ENCODE data around the gene PGM3.
"Not testable (repeated sequence)": the region's sequence is repeated elsewhere in the genome, so short reads cannot be mapped to it uniquely, and the experiment has no call there.

Gene PGM3

GRCh38 chr6:83192871-83193746, at the start of gene PGM3, which contains the start of gene RWDD2A:
Gene PGM3, minus strand, starts transcription at chr6:83193265. Its CDS starts 2,253 bp downstream, at chr6:83191012.
Gene RWDD2A, plus strand, starts transcription at chr6:83193357. Its CDS starts 1,095 bp downstream, at chr6:83194452.
- peak; percentile 98 for ATAC-seq
- peak; percentile 90 for DNase-seq

GRCh38 chr6:83231146-83231545, 38.1 kb upstream of the PGM3 start:
- no peak for DNase-seq
- ATAC-seq, result no peak

- no peak for ATAC-seq
- DNase-seq, result no peak
These were observed 33.5 kb upstream of the PGM3 start for GRCh38 chr6:83226517-83226916.

GRCh38 chr6:83221889-83222479, 28.9 kb upstream of the PGM3 start:
- DNase-seq (no peak), ATAC-seq (no peak)

GRCh38 chr6:83221276-83221675, 28.2 kb upstream of the PGM3 start:
- ATAC-seq, result no peak
- no peak for DNase-seq

GRCh38 chr6:83220121-83220520, 27.1 kb upstream of the PGM3 start:
- no peak for ATAC-seq
- DNase-seq, result no peak

- ATAC-seq (no peak), DNase-seq (no peak)
These were observed 25.6 kb upstream of the PGM3 start for GRCh38 chr6:83218646-83219045.

- DNase-seq (no peak), ATAC-seq (no peak)
These were observed 23.7 kb upstream of the PGM3 start for GRCh38 chr6:83216806-83217205.

- DNase-seq, result peak; percentile 47
- ATAC-seq, result peak; percentile 94
These were observed 22.3 kb upstream of the PGM3 start for GRCh38 chr6:83215131-83216047.

- ATAC-seq (no peak), DNase-seq (no peak)
These were observed 9.0 kb upstream of the PGM3 start for GRCh38 chr6:83202031-83202430.

GRCh38 chr6:83199863-83200225, 6.8 kb upstream of the PGM3 start:
- ATAC-seq (peak; percentile 6), DNase-seq (no peak)

GRCh38 chr6:83199173-83199862, 6.3 kb upstream of the PGM3 start:
- no peak for DNase-seq

GRCh38 chr6:83198486-83199172, 5.6 kb upstream of the PGM3 start:
- ATAC-seq (no peak), DNase-seq (no peak)

More at GRCh38 chr6:83199173-83199862, 6.3 kb upstream of the PGM3 start:
- peak; percentile 68 for ATAC-seq

GRCh38 chr6:83193747-83194566, 892 bp upstream of the PGM3 start:
- ATAC-seq (no peak), DNase-seq (peak; percentile 30)

GRCh38 chr6:83192456-83192855, 609 bp downstream of the PGM3 start:
- no peak for DNase-seq
- no peak for ATAC-seq

- not testable (repeated sequence) for ATAC-seq, DNase-seq
These were observed 1.1 kb downstream of the PGM3 start for GRCh38 chr6:83191974-83192373.

- DNase-seq (no peak), ATAC-seq (no peak)
These were observed 2.4 kb downstream of the PGM3 start for GRCh38 chr6:83190626-83191025.

GRCh38 chr6:83188501-83188900, 4.6 kb downstream of the PGM3 start:
- no peak for DNase-seq
- no peak for ATAC-seq

GRCh38 chr6:83185096-83185495, 8.0 kb downstream of the PGM3 start:
- DNase-seq (no peak), ATAC-seq (no peak)

GRCh38 chr6:83183082-83183828, 9.8 kb downstream of the PGM3 start:
- ATAC-seq, result no peak
- DNase-seq, result no peak
